GM19240 (cell line): ENCODE results near the gene CFAP68.
"Not testable (repeated sequence)": the region's sequence is repeated elsewhere in the genome, so short reads cannot be mapped to it uniquely, and the experiment has no call there.

Experiments used
- DNase-seq: peaks from one replicate; pipeline ENCODE4 v3.0.0; 2011; ENCODE audit warnings: low spot score; ENCODE audit not compliant: insufficient read length

Gene CFAP68

GRCh38 chr11:111870522-111870885 is 8.8 kb upstream of the CFAP68 start:
- DNase-seq: no peak

DNA sequence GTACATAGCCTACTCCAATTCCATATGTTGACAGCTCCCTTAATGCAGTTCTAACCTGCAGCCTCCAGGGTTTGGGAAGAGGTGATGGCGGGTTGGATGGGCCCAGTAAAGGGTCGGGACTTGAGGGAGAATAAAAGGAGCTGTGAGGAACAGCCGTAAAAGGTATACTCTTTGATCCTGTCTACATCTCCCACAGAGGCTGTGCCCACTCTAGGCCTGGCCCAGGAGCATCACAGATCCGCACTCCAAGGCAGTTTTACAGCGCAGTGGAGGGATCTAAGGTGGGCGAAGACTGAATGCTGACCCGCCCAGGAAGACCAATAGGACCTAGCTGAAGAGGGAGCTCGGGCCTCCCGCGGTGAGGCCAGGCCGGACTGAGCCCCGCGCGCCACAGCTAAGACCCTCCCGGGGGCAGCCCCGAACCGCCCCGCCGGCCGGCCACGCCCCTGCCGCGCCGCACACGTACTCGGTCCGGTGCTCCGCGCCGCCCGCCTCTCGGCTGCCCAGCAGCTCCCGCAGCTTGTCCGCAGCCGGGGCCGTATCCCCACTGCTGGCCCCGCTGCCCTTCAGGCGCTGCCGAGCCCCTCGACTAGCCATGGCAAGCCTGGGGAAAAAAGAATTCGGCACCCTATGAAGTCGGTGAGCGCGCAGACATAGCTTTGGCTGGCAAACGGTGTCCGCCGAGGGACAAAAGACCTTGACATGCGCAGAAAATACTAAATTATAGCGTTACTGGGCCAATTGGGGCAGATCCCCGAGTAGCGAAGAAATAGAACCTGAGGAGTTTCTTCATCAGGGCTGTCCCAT is 8.3 kb upstream of the CFAP68 start, which contains the start of gene ALG9:
TSS of gene ALG9 (minus strand) at position 696 of the 807 bp plus-strand sequence. CDS start at position 597, 99 bp downstream.
- DNase-seq: peak; percentile 55

GRCh38 chr11:111871693-111872161 is 7.6 kb upstream of the CFAP68 start:
- no peak for DNase-seq

DNA sequence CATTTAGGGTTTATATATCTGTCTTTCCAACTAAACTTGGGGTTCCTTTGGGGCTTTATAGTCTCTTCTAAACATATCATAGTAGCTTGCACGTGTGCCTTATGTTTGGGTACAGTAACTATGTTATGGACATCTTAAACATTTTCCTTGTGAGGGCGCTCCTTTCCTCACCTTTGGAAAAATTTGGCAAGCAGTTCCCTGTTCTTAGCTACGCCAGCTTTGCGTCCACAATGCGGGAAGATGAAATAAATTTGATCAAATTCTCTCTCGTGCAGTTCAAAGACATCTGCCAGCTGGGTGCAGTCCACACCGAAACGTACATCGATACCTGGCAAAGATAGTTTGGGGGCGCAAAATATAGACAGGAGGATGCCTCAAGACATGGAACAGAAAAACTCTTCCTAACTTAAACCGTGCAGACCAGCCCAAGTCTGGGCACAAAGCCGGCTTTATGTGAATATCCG is 924 bp upstream of the CFAP68 start:
- DNase-seq: no peak

DNA sequence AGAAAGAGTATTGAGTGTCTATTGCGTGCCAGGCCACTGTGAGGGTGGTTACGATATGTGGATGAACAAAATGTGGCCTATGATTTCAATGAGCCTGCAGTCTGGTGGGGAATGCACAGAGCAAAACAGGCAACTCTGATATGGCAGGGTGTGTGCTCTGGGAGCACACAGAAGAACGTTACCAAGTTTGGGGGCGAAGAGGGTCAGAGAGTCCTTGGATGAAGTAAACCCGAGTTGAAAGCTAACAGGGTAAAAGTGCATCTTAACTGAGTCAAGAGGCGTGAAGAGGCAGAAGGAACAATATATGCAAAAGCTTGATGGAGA is 258 bp downstream of the CFAP68 start:
- DNase-seq: no peak

- DNase-seq: no peak
Measured at GRCh38 chr11:111882202-111882601, 2.9 kb downstream of the CFAP68 start.

DNA sequence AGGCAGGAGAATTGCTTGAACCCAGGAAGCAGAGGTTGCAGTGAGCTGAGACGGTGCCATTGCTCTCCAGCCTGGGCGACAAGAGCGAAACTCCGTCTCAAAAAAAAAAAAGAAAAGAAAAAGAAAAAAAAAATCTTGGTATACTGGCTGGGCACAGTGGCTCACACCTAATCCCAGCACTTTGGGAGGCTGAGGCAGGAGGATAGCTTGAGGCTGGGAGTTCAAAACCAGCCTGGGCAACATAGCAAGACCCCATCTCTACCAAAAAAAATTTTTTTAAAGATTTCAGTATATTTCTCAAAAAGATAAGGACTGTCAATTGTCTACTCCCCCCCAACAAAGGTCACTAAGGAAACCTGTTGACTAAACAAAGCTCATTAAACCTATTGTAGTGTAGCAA is 5.7 kb downstream of the CFAP68 start:
- not testable (repeated sequence) for DNase-seq

DNA sequence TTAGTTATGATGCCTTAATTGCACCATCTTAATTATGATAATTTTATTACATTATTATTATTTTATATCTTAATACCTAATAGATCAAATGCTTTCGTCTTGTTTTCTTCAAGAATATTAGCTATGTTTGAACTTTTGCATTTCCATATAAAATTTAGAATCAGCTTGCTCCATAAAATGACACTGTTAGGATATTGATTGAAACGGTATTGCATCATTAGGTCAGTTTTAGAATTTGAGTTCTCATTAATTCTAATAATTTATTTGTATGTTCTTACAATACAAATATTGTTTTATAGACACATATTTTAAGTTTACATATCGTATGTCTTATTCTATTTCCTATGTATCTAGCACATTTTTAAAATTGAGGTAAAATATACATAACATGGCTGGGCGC is 6.7 kb downstream of the CFAP68 start:
- DNase-seq: no peak

DNA sequence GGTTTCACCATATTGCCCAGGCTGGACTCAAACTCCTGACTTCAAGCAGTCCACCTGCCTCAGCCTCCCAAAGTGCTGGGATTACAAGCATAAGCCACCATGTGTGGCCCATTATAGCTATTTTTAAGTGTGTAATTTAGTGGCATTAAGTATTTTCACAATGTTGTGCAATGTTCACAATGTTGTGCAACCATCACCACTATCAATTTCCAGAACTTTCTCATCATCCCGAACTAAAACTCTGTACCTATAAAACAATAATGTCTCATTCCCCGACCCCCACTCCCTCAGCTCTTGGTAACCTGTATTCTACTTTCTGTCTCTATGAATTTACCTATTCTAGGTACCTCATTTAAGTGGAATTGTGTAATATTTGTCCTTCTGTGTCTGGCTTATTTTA is 7.5 kb downstream of the CFAP68 start:
- DNase-seq: no peak

- no peak for DNase-seq
Measured at GRCh38 chr11:111905411-111905810, 26.1 kb downstream of the CFAP68 start.

DNA sequence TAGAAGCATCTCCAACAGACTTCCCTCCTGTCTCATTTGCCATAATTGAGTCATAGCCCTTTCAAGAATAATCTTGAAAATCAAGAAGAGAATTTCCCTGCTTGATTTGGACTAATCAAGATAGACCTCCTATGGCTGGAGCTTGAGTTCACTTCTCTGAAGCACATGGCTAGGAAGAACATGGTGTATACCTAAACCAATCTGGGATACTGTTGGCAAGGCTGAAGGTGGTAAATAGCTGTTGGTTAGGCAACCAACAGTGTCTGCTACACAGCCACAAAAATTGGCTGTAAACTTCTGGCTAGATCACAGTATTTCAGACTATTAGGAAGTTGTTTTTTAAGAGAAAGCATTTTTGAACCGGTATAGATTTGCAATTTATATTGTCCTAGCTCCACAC is 27.3 kb downstream of the CFAP68 start:
- no peak for DNase-seq

GRCh38 chr11:111908639-111909305 is 29.4 kb downstream of the CFAP68 start:
- DNase-seq: no peak

DNA sequence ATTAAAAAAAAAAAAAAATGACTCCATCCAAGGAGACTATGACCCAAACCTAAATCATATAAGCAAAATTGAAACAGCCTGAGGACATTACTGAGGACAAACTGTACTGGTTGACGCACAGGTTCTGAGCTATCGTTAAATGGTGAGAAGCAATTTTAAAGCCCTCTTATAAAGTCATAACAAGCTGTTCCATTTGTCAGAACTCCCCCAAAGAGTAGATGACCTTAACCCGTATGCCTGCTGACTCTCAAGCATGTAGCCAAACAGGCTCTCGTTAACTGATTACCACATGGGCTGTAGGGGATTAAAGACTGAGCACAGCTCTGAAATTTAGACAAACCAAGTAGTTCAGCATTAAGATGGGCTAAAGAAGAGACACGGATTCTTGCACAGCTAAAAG is 30.0 kb downstream of the CFAP68 start:
- no peak for DNase-seq

- no peak for DNase-seq
Measured at GRCh38 chr11:111910676-111911562, 31.6 kb downstream of the CFAP68 start.

DNA sequence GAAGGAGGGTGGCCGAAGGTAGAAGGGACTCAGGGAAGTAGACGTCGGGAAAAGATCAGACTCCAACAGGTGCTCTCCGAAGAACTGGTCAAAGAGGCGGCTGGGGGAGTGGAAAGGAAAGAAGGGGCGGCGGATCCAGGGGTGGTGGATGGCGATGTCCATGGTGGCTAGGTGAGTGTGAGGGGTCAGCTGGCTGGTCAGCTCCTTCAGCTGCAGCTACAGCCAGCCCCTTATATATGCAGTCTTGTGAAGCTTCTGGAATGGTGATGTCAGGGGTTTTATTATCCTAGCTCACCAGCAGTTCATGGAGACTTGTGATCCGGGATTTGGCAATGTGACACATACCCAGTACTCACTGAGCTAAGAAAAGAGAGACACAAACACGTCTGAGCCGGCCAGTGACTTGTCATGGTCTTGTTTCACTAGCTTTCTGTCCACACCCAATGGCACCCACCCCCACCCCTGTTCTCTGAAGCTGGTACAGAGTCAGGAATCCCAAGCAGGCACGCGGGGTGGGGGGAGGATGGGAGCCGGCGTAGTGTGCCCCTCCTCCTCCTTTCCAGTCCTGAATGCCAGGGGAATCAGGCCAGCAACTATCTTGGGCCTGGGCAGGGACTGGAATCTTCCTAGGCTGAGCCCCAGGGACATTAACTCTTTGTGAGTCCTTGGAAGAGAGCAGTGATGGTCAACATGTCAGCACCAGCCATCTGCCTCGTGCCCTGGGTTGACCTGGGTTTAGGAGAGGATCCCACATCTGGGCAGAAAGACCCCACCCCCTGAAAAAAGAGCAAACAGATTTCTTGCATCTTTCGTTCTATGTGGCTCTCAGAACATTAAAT is 32.4 kb downstream of the CFAP68 start, which contains the start of gene CRYAB:
TSS of gene CRYAB (minus strand) at position 208 of the 839 bp plus-strand sequence. CDS start at position 162, 46 bp downstream.
- DNase-seq: no peak

DNA sequence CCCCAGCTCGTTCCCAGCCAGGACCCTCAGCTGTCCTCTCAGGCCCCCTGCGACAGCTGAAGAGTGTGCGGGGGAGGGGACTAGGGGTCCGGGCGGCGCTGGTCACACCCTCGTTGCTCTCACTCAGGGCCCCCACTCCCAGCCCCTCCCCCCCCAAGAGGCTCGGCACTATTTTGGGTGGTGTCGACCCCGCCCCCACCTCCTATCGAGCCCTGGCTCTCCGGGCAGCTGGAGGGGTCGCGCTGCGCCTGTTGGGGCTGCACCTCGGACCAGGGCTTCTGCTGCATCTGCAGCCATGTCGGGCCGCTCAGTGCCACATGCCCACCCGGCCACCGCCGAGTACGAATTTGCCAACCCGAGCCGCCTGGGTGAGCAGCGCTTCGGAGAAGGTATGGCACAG is 33.2 kb downstream of the CFAP68 start, which contains the start of gene HSPB2:
TSS of gene HSPB2 (plus strand) at position 200 of the 400 bp plus-strand sequence. CDS start at position 296, 96 bp downstream.
- no peak for DNase-seq

GRCh38 chr11:111913031-111913861 is 33.9 kb downstream of the CFAP68 start:
- DNase-seq: no peak

GRCh38 chr11:111913997-111914396 is 34.7 kb downstream of the CFAP68 start:
- no peak for DNase-seq

GRCh38 chr11:111916768-111917167 is 37.4 kb downstream of the CFAP68 start:
- no peak for DNase-seq

- DNase-seq: no peak
Measured at GRCh38 chr11:111917312-111917711, 38.0 kb downstream of the CFAP68 start.
